Measurements from ENCODE around the gene SRPRB.

SRPRB gene

DNA sequence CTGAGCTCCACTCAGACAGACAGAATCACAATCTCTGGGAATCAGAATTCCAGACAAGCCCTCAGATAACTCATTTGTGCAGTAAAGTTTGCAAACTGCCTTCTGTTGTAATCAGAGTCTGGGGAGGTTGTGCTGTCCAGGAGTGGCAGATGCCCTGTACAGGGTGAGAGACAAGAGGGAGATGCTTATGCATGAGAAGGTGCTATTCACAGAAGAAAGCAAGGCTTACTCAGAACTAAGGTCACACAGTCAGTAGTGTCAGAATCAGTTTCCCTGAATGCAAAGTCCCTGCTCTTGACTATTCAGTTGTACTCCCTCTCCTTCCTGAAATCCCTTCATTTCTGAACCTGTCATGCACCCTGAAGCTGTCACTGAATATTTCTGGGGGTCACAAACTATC lies 43.7 kb downstream of the SRPRB start:
- no peak for DNase-seq

DNA sequence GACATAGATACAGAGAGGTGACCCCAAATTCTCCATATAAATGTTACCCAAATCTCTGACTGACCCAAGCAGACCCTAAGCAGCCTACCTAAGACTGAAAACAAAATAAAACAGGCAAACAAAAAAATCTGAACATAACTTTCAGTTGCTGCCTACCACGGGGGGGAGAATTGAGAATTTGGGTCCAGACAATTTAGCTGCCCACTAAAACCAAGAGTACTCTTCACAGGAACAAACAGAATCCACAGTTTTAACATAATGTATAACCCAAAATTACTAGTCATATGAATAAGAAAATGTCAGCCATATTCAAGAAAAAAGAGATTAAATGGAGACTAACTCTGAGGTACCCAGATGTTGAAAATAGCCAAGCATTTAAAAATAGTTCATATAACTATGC lies 44.4 kb downstream of the SRPRB start:
- no peak for DNase-seq

DNA sequence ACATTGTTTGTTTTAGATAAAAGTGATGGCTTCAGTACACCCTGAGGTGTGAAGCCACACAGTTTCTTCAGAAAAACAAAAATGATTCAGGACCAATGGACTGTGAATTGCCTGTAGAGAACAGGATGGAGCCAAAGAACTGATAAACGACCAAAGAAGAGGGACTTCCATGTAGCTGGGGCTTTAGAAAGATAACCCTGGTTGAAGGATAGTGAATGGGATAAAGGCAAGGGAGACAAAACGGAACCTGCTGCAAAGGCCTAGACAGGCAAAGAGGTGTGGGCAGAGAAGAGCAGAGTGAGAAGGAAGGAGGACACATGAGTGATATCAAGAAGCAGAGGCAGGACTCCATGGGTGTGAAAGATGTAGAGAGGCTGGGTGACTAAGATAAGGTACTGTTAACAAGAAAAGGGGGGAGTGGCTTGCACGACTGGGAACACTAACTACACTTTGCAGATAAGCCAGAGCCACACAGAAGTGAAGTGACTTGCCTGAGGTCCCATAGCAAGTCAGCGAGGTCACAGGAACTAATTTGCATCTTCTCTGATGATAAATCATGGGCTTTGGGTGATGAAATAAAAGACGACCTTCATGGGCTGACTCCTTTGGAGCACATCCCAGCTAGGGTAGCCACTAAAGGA lies 45.8 kb downstream of the SRPRB start:
- no peak for DNase-seq

DNA sequence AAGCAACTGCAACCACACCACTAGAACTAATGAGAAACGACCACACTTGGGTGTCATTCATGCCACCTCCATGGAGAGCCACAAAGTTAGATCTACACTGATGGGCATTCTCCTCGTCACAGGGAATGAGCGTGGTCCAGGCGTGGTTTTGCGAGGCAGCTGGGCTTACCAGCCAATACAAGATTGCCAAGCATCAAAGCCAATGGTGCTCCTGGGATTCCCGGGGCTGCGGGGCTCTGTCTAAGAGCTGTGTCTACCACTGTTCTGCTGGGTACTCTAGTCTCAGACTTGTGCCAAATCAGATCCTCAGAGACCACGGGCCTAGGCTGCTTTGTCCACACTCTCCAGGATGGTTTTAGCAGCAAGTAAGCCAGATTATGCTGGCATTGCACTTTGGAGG lies 46.3 kb downstream of the SRPRB start:
- no peak for DNase-seq

DNA sequence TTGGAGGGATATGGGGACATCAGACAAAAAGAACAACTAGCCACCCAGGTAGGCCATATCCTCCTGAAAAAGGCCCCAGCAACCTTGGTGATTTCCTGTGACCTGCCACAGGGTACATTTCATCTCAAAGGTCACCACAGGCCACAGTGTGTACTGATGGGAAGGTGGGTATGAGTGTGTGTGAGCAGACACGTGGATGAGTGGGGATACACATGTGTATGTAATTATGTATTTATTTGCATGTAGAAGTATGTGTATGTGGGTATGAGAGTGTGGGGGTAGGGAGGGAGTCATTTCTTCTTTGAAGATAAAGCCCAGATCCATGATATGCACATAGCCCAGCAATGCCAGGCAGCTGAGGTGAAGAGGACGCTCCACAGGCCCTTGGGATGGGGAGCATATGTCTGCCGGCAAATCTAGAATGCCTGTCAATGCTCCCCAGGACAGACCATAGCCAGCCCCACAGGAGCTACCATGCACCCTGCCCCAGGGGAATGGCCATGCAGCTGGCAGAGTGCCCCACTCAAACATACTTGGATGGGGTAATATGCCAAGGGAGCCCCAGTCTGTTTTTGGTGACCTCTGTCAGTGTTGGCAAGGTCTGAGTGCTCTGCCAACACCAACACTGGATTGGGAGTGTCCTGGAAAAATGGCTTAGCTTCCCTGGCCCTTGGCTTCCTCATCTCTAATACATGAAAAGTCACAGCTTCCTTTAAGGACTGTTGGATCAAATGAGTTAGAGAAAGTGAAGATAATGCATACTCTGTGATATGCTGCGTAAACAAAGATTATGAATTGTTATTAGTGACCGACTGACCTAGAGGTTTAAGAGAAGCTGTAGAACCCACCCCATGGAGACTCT lies 47.7 kb downstream of the SRPRB start:
- DNase-seq, result no peak

DNA sequence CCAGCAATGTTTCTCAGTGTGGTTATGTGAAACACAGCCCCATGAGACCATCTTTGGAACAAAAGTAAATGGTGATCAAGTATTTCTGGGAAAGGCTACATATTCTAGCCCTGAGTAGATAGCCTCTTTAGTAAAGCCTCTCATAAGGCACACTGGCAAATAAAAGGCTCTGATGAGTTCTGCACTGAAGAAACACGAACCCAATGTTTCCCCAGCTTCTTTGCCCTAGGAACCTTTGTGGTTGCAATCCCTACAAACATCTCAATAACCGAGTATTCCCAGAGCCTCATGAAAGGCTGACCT lies 48.3 kb downstream of the SRPRB start:
- DNase-seq, result no peak

DNA sequence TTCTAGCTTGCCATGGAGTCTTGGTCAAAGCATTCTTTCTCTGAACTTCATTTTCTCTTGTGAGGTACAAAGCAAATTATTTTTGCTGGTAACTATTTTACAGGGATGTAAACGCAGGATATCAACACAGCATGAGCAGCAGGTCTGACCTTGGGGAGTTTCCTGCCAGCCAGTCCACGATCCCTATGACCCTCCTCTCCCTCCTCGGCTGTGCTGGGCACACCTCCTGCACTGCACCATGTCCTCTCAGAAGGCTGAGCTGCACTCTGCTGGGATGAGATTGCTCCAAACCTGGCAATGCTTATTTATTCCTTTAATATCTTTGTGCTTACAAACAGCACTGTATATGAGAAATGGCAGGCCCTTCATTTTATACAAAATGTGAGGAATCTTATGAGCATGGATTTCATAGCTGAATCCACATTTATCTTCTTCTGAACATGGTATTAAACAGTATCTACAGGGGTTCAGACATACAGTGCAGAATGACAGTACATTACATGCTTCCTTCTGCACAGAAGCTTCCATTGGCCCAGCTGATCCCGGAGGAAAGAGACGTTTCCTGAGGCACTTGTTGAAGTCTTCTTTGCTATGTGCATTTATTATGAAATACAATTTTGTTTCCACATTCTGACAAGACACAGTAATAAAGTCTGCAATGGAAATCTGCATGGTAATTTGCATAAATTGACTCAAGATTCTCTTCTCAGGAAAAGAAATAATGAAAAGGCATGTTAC lies 48.8 kb downstream of the SRPRB start:
- no peak for DNase-seq

DNA sequence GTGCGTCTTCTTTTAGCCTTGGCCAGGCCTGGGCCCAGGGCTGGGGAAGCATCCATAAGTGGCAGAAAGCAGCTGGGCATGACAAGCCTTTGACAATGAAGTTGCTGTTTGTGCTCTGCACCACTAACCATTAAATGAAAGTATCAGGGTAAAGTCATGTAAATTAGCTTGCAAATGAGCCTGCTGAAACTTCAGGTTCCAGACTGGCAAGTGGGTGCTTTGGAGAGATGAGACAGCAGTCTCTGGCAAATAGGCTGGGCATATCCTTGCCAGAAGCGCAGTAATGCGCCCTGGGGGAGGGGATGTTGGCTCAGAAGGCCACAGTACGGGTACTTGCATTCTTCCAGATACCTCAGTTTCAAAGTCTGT lies 49.4 kb downstream of the SRPRB start:
- DNase-seq, result no peak

DNA sequence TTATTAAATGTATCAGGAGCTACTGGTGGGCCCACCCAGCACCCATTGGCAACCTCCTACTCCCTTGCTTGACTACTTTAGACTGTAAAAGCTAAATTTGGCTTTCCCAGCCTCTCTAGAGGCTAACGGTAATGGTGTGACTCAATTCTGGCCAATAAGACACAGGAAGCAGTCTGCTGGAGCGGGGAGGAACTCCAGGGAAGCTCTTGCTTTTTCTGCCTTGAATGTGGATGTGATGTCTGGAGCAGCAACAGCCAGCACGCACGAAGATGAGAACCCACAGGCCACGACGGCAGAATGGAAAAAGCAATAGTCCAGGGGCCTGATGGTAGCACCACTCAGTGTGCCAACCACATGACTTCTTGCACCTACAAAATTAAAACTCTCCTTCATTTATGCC lies 50.2 kb downstream of the SRPRB start:
- no peak for DNase-seq

DNA sequence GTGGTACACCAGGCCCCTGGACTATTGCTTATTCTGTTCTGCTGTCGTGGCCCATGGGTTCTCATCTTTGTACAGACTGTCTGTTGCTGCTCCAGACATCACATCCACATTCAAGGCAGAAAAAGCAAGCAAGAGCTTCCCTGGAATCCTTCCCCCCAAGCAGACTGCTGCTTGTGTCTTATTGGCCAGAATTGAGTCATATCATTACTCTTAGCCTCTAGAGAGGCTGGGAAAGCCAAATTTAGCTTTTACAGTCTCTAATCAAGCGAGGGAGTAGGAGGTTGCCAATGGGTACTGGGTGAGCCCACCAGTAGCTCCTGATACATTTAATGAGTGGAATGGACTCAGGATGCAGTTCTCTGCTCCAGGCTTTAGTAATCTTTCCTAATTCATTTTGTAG lies 50.7 kb downstream of the SRPRB start:
- DNase-seq, result no peak

DNA sequence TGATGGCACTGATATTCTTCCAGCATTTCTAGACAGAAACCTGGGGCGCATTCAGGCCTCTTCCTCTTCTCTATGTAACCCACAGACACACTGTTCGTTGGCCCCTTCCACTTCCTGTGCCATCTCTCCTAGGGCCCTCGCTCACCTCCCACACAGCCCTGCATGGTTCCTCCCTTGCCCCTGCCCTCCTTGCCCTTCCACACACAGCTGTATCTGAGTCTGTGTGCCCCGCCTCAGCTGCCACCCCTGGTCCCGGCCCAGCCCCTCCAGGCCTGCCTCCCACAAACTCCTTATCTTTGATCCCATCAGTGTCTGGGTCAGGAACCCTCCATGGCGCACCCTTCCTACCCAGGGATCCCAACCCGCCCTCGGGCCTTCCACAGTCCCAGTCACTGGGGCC lies 52.2 kb downstream of the SRPRB start:
- no peak for DNase-seq

DNA sequence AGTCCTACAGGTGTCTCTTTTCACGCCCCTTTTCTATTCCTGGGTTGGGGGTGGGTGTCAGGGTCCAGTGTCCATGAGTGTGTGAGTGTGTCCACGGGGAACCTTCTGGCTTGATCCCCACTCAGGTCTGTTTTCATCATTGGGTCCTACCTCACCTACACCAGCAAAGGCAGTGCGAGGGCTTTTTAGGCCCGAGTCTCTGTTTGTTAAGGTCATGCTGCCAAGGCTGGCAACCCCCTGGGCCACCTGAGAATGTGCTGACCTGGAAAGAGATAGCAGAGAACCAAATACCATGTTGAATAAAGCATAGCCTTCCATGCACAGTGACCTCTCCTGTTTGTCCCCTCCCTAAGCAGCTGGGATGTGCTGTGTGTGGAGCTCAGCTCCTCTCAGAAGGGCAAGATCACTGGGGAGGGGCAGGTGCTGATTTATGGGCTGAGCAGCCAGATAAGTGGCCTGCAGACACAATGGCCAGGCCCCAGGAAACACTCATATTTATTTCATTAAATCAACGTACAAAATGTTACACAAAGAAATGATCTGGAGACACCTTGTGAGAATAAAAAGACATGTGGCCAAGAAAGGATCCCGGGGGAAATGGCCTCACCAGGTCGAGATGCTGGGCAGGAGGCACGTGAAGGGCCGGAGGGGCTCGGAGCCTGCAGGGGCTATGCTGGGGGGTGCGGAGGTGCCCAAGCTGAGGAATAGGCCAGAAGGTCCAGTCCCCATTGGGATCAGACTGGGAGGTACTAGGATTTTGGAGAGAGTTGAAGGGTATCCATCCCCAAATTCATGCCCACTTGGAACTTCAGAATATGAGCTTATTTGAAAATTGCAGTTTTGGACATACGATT lies 54.0 kb downstream of the SRPRB start:
- no peak for DNase-seq

DNA sequence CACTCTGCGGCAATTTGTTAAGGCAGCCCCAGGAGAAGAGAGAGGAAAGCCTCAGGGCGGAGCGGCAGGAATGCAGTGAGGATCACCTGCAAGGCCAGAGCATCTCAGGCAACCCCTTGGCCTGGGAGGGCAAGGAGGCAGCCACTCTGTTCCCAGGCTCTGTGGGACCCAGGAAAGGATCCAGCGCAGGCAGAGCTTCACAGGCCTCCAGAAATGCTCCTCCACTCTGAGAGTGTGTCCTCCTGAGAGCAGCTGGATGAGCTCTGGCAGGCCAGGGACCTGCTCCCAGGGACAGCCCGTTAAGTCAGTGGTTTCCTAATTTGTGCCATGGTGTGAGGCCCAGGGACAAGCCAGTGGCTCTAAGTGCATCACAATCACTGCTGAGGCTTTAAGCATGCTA lies 54.9 kb downstream of the SRPRB start:
- no peak for DNase-seq

DNA sequence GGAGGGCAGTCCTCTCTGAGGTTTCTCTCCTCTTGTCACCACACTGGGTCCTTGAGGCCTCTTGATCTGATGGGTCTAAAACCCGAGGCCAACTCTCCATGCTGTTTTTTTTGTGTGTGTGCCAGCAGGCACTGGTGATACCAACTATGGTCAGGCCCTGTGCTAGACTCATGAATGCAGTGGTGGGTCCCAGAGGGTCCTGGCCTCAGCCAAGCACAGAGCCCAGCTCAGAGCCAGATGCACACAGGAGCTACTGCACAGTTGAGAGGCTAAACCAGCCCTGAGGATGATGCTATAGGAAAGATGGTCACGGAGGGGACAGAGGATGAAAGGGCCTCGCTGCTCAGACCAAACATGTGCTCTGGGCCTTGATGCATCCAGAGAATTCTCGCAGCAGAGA lies 56.5 kb downstream of the SRPRB start:
- DNase-seq, result no peak

DNA sequence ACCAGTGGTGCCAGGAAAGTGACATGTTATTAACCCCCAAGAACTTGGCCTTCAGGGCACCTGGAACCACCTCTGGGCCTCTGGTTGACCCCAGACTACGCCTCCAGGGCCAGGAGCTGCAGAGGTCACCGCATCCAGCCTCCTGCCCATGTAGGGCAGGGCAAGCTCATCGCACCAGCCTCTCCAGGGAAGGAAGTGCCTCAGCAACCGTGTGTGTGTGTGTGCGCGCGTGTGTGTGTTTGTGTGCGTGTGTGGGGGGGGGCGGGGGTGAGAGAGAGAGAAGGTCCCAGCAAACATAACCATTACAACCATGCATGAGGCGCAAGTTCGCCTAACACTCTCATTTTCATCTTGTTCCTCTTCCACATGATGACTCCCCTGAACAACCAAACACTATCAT lies 58.3 kb downstream of the SRPRB start:
- no peak for DNase-seq

DNA sequence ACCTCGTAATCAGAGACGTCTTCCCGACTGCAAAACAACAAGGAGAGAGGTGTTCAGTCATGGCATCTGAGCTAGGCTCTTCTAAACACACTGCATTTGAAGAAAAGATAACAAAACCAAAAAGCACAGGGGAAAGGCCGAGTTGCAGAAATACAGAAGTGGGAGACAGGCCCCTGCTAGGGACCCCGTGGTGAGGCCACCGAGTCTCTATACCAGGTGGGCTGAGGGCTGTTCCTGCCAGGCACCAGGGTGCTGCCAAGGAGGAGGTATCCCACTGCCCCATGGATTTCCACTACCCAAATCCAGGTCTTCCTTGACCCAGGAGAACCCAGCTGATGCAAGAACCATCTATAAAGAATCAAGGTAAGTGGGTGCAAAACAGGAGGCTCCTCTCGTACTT lies 59.0 kb downstream of the SRPRB start:
- no peak for DNase-seq

DNA sequence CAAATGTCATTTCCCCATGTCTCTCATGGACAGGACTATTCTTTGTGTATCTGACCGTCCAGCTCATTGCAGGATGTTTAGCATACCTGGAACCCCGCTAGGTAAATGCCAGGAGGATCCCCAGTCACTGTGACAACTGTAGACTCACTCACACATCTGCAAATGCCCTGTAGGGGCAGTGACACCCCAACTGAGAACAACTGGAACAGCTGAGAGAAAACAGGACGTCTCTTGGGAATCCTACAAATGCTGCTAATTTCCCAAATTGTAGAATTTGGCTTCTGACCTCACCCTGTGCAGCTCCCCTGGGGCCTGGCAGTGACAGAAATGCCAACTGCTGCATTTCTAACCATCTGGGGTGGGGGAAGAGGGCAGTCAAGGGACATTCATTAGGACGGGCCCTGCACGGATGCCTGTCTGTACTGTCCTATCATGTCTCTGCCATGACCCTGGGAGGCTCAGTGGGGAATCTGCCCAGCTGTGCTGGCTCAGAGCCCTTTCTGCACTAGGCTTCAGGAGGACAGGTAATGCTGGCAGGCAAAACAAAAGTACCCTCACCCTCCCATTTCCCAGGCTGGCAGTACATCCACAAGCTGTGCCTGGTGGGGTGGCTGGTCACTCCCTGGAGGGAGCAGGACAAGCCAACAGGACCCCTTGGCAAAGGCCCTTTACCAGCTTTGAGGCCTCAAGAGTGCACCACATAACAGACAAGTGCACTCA lies 59.7 kb downstream of the SRPRB start:
- no peak for DNase-seq

DNA sequence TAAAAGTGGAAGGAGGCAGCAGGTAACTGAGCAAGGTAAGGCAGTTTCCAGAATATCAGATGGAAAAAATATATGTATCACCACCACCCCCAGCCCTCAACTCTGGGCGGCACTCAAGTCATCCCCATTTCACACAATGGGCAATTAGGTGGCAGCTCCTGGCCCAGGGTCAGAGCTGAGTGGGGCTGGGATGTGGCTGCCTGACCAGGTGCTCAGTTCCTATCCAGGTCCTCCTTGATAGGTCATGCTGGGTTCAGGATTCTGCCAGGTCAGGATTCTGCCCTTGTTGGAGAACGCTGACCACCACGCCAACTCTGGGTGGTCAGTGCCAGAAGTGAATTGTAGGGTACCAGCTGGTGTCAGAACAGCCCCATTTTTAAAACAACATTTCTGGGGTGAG lies 60.5 kb downstream of the SRPRB start:
- no peak for DNase-seq

DNA sequence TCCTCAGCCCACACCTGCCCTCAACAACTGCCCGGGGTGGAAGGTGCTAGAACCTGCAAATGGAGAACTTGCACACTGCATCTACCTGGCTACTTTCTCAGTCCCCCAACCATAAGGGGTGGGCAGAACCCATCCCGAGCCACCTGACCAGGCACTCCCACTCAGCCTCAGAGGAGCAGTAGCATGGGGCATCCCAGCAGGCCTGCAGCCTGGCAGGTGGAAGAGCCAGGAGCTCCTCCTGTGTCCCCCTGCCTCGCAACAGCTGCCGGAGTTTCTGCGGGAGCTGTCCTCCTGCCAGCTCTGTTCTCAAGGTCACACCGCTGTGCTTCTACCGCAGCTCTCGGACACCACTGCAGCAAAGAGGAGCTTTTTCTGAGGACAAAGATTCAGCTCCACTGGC lies 62.6 kb downstream of the SRPRB start:
- no peak for DNase-seq

DNA sequence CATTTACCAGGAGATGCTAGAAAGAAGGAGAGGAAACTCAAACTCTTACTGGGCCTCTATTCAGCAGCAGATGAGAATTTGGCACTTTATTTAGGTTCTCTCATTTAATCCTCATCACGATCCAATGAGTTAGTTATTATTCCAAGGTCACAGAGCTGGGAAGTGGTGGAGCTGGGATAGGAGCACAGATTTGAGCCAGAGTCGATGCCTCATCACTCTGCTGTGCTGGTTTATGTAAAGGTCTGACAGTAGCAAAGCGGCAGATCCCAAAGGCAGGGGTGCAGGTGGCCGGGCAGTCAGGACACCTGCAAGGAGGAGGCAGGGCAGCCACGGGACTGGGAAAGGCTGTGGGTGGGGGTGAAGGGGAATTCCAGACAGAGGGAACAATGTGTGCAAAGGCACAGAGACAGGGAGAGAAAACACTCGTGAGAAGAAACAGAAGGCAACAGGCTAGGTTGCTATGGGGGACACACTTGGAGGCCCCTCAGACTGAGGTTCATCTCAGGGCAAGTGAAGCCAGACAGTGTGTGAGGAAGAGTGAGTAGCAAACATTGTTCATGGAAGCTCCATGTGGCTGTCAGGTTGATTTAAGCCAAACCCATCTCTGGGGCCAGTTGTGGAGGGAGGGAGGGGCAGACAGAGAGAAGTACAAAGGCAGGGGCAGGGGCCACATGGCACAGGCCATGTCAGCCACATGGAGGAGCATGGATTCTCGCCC lies 63.3 kb downstream of the SRPRB start:
- DNase-seq, result no peak

DNA sequence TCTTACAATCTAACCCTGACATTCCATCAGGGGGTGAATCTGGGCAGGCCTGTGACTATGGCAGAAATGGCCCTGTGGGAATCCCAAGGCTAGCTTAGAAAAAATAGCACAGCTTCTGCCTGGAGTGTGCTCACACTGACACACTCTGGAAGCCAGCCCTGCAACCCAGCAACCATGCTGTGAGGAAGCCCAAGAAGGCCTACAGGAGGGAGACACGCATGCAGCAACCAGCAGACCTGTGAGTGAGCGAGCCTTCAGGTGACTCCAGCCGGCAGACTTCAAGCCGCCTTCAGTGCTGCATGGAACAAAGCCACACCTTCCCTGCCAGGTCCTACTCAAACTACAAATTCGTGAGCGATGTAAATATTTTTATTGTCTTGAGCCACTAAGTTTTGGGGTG lies 64.0 kb downstream of the SRPRB start:
- DNase-seq, result no peak

DNA sequence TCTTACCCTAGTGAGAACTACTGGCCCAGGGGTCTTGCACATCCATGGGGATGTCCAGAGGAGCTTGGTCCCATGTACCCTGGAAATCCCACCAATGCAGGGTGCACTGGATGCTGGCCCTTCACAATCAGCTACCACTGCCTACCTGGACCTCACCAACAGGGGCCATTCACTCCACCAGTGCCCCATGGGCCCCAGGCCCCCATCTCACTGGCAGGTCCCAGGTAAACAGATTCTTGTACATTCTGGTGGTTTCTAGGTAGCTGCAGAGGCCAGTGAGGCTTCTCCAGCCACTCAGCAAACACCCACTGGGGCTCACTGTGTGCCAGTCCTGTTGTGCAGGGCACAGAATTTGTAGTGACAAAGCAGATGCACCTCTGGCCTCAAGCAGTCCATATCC lies 65.2 kb downstream of the SRPRB start:
- DNase-seq, result no peak
